WTC11 (cell line): ENCODE measurements around the gene ANAPC16. TPM values are rescaled to one million over a fixed set of nuclear protein-coding genes. Genes with fewer than 3 reads are reported as not detected.

ENCODE experiments used
- ATAC-seq: fragments of 200-7000 bp; cut with Tn5 transposase; 2 replicates; pipeline ENCODE4 v1.10.0; 2021; ENCODE audit warnings: mild to moderate bottlenecking, moderate library complexity
- CTCF ChIA-PET: fragments of 300-600 bp; sonication (Branson Sonifier 250); formaldehyde crosslinking; loops from one replicate; lab custom pipeline; 2021; ENCODE audit warnings: antibody characterized with exemption; lab: Charles Lee
- POLR2A ChIA-PET: fragments of 350-600 bp; sonication (Branson Sonifier 250); formaldehyde crosslinking; loops from one replicate; lab custom pipeline; 2021; ENCODE audit warnings: antibody characterized with exemption; lab: Charles Lee
- DNase-seq: peaks from one replicate; pipeline ENCODE4 v3.0.0; 2021; ENCODE audit warnings: low spot score
- H3K27ac Mint-ChIP-seq: 2 replicates; pipeline ENCODE4 v1.8.0; 2021; ENCODE audit warnings: mixed read lengths
- H3K27me3 Mint-ChIP-seq: 2 replicates; pipeline ENCODE4 v1.8.0; 2021; ENCODE audit warnings: low read depth, mild to moderate bottlenecking, moderate library complexity, mixed read lengths
- H3K36me3 Mint-ChIP-seq: 2 replicates; pipeline ENCODE4 v1.8.0; 2021; ENCODE audit warnings: mixed read lengths
- H3K4me1 Mint-ChIP-seq: 2 replicates; pipeline ENCODE4 v1.8.0; 2022; ENCODE audit warnings: mixed read lengths
- H3K4me3 Mint-ChIP-seq: 2 replicates; pipeline ENCODE4 v1.8.0; 2021; ENCODE audit warnings: mild to moderate bottlenecking, moderate library complexity, mixed read lengths
- H3K9me3 Mint-ChIP-seq: 2 replicates; pipeline ENCODE4 v1.8.0; 2021; ENCODE audit warnings: mixed read lengths
- ATF1 ChIP-seq: sonication (generic); formaldehyde crosslinking; IDR thresholded peaks from 2 replicates; pipeline ENCODE4 v1.8.1; 2023; ENCODE audit warnings: mild to moderate bottlenecking, moderate library complexity, missing genetic modification reagents
- EMX1 ChIP-seq: fragments of 250-450 bp; sonication (Bioruptor Pico); IDR thresholded peaks from 2 replicates; pipeline ENCODE4 v1.8.0; 2021; ENCODE audit warnings: mild to moderate bottlenecking
- HMGA2 ChIP-seq: fragments of 250-450 bp; sonication (Bioruptor Pico); IDR thresholded peaks from 2 replicates; pipeline ENCODE4 v1.4.0; 2021; ENCODE audit warnings: mild to moderate bottlenecking, moderate library complexity
- JAZF1 ChIP-seq: fragments of 250-450 bp; sonication (Bioruptor Pico); IDR thresholded peaks from 2 replicates; pipeline ENCODE4 v1.9.0; 2021; ENCODE audit warnings: moderate library complexity, mild to moderate bottlenecking, inconsistent platforms
- NFATC4 ChIP-seq: fragments of 250-450 bp; sonication (Bioruptor Pico); IDR thresholded peaks from 2 replicates; pipeline ENCODE4 v1.9.0; 2021; ENCODE audit warnings: mild to moderate bottlenecking
- SMAD3 ChIP-seq: sonication (generic); formaldehyde crosslinking; IDR thresholded peaks from 2 replicates; pipeline ENCODE4 v1.8.0; 2022; ENCODE audit warnings: missing genetic modification reagents, mild to moderate bottlenecking, borderline replicate concordance
- ZNF232 ChIP-seq: sonication (generic); formaldehyde crosslinking; IDR thresholded peaks from 2 replicates; pipeline ENCODE4 v1.8.0; 2022; ENCODE audit warnings: mild to moderate bottlenecking, missing genetic modification reagents
- total RNA-seq: library from RNA; stranded (reverse); gene quantifications from 3 replicates; pipeline ENCODE4 v1.2.3, GENCODE V29; 2021
- TF ChIP-seq, protein P1 (sequence below): sonication (generic); formaldehyde crosslinking; IDR thresholded peaks from 2 replicates; pipeline ENCODE4 v1.8.1; 2022; ENCODE audit warnings: low read depth, mild to moderate bottlenecking, moderate library complexity, missing genetic modification reagents, borderline replicate concordance
- TF ChIP-seq, protein P2 (sequence below): sonication (generic); formaldehyde crosslinking; IDR thresholded peaks from 2 replicates; pipeline ENCODE4 v1.8.0; 2022; ENCODE audit warnings: mild to moderate bottlenecking, missing genetic modification reagents
- TF ChIP-seq, protein P3 (sequence below): sonication (generic); formaldehyde crosslinking; IDR thresholded peaks from 2 replicates; pipeline ENCODE4 v1.8.1; 2023; ENCODE audit warnings: mild to moderate bottlenecking, missing genetic modification reagents
- TF ChIP-seq, protein P4 (sequence below): sonication (generic); formaldehyde crosslinking; IDR thresholded peaks from 2 replicates; pipeline ENCODE4 v1.8.0; 2023; ENCODE audit warnings: missing genetic modification reagents
- TF ChIP-seq, protein P5 (sequence below): fragments of 250-450 bp; sonication (Bioruptor Pico); IDR thresholded peaks from 2 replicates; pipeline ENCODE4 v1.9.0; 2021; ENCODE audit warnings: mild to moderate bottlenecking, borderline replicate concordance
- TF ChIP-seq, protein P6 (sequence below): sonication (generic); formaldehyde crosslinking; IDR thresholded peaks from 2 replicates; pipeline ENCODE4 v1.8.1; 2022; ENCODE audit warnings: low read depth, missing genetic modification reagents, borderline replicate concordance

The ANAPC16 gene
- total RNA-seq, 1 experiment from 2014 or later = 52.3 TPM

DNA sequence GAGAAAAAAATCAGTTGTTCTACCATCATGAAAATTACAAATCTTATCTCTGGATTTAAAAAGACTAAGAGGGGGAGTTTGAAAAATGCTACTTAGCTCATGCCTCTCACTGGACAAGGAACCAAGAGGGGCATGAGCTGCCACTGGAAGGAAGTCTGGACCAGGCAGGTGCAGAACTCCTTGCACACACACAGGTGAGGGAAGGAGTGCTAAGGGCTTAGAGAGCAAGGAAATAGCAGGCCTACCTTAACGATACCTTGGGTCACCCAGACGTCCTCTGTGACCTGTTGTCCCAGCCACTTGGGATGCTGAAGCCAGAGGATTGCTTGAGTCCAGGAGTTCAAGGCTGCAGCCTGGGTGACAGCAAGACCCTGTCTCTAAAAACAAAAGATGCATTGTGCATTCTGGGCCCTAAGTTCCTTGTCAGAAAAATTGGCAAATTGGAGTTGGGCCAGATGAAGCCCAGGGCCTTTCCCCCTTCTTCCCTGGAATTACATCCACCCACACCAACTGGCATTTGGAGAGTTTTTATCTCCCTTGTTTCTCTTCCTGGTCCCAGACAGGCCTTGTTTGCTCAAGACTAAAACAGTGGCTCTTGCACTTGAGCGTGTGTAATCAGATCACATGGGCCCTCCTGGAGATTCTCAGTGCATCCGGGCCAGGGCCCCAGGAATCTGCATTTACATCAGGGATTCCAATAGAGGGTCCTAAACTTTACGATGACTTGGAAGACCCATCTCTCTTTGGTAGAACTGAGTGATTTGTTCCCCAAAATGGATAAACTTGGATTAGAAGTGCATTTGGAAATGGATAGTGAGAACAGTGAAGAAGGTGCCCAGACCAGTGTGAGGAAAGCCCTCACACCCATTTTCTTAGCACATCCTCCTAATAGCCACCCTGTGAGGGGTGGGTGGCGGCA lies 60.9 kb downstream of the ANAPC16 start (continued):
- TF ChIP-seq, protein P1, sequence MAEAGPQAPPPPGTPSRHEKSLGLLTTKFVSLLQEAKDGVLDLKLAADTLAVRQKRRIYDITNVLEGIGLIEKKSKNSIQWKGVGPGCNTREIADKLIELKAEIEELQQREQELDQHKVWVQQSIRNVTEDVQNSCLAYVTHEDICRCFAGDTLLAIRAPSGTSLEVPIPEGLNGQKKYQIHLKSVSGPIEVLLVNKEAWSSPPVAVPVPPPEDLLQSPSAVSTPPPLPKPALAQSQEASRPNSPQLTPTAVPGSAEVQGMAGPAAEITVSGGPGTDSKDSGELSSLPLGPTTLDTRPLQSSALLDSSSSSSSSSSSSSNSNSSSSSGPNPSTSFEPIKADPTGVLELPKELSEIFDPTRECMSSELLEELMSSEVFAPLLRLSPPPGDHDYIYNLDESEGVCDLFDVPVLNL = no peak
- TF ChIP-seq ZNF232 (CRISPR knock-in tag) = no peak
- no peak for TF ChIP-seq HMGA2 (CRISPR knock-in tag)
- TF ChIP-seq, protein P2, sequence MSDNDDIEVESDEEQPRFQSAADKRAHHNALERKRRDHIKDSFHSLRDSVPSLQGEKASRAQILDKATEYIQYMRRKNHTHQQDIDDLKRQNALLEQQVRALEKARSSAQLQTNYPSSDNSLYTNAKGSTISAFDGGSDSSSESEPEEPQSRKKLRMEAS (CRISPR knock-in tag) = 0 out of 2 replicates have a peak, but pooled peaks have one; percentile 23
- no peak for TF ChIP-seq JAZF1 (CRISPR knock-in tag)
- TF ChIP-seq EMX1 (CRISPR knock-in tag) = peak; percentile 93; the same call in 1 of the 2 replicates
- TF ChIP-seq, protein P3, sequence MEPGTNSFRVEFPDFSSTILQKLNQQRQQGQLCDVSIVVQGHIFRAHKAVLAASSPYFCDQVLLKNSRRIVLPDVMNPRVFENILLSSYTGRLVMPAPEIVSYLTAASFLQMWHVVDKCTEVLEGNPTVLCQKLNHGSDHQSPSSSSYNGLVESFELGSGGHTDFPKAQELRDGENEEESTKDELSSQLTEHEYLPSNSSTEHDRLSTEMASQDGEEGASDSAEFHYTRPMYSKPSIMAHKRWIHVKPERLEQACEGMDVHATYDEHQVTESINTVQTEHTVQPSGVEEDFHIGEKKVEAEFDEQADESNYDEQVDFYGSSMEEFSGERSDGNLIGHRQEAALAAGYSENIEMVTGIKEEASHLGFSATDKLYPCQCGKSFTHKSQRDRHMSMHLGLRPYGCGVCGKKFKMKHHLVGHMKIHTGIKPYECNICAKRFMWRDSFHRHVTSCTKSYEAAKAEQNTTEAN (CRISPR knock-in tag) = no peak
- peak; percentile 85 for TF ChIP-seq NFATC4 (CRISPR knock-in tag)
- no peak for TF ChIP-seq SMAD3
- TF ChIP-seq, protein P4, sequence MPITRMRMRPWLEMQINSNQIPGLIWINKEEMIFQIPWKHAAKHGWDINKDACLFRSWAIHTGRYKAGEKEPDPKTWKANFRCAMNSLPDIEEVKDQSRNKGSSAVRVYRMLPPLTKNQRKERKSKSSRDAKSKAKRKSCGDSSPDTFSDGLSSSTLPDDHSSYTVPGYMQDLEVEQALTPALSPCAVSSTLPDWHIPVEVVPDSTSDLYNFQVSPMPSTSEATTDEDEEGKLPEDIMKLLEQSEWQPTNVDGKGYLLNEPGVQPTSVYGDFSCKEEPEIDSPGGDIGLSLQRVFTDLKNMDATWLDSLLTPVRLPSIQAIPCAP (CRISPR knock-in tag) = no peak
- TF ChIP-seq, protein P5, sequence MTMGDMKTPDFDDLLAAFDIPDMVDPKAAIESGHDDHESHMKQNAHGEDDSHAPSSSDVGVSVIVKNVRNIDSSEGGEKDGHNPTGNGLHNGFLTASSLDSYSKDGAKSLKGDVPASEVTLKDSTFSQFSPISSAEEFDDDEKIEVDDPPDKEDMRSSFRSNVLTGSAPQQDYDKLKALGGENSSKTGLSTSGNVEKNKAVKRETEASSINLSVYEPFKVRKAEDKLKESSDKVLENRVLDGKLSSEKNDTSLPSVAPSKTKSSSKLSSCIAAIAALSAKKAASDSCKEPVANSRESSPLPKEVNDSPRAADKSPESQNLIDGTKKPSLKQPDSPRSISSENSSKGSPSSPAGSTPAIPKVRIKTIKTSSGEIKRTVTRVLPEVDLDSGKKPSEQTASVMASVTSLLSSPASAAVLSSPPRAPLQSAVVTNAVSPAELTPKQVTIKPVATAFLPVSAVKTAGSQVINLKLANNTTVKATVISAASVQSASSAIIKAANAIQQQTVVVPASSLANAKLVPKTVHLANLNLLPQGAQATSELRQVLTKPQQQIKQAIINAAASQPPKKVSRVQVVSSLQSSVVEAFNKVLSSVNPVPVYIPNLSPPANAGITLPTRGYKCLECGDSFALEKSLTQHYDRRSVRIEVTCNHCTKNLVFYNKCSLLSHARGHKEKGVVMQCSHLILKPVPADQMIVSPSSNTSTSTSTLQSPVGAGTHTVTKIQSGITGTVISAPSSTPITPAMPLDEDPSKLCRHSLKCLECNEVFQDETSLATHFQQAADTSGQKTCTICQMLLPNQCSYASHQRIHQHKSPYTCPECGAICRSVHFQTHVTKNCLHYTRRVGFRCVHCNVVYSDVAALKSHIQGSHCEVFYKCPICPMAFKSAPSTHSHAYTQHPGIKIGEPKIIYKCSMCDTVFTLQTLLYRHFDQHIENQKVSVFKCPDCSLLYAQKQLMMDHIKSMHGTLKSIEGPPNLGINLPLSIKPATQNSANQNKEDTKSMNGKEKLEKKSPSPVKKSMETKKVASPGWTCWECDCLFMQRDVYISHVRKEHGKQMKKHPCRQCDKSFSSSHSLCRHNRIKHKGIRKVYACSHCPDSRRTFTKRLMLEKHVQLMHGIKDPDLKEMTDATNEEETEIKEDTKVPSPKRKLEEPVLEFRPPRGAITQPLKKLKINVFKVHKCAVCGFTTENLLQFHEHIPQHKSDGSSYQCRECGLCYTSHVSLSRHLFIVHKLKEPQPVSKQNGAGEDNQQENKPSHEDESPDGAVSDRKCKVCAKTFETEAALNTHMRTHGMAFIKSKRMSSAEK (CRISPR knock-in tag) = no peak; the same call in 1 of the 2 replicates

DNA sequence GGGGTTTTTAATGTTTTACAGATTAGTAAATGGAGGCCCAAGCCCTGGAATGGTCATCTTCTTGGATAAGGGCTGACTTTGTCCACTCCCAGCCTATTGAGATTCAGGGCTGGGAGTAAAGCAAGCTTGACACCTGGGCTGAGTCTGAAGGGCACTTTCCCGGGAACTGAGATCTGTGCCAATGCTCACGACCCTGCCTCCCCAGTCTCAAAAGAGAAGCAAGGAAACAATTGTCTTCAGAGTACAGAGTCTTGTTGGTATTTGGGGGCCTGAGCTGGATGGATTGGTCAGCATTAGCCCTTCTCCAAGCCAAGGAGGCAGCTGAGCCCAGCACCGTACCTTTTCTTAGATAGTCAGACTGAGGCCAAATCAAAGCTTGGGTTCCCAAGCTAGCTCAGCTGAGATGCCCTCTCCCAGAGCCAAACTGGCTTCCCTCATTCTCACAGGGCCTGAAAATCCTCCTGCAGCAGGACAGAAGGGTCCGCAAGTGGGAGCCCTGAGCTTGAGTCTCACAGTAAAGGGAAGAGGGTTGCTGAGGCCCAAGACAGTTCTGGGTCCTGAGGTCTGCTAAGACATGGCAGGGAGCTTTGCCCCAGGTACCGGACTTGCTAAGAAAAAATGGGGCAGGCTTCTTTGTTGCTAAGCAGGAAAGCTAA lies 61.7 kb downstream of the ANAPC16 start:
- peaks cover 20% of the 10 kb centered on the region for H3K36me3 Mint-ChIP-seq
- no peaks in the 10 kb centered on the region; the same call in 1 of the 2 replicates for H3K27me3 Mint-ChIP-seq
- ATAC-seq (no peak), DNase-seq (no peak)
- TF ChIP-seq, protein P6, sequence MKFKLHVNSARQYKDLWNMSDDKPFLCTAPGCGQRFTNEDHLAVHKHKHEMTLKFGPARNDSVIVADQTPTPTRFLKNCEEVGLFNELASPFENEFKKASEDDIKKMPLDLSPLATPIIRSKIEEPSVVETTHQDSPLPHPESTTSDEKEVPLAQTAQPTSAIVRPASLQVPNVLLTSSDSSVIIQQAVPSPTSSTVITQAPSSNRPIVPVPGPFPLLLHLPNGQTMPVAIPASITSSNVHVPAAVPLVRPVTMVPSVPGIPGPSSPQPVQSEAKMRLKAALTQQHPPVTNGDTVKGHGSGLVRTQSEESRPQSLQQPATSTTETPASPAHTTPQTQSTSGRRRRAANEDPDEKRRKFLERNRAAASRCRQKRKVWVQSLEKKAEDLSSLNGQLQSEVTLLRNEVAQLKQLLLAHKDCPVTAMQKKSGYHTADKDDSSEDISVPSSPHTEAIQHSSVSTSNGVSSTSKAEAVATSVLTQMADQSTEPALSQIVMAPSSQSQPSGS (CRISPR knock-in tag) = no peak
- no peak for TF ChIP-seq NFATC4 (CRISPR knock-in tag)
- TF ChIP-seq ATF1 = no peak
- POLR2A ChIA-PET = interaction anchor here (0.6 to 3.3 kb wide), 15 partner anchors 8 to 60 kb away, joined by 3 to 29 read pairs (median 4); no protein-coding TSS in a partner anchor
- H3K9me3 Mint-ChIP-seq = no peaks in the 10 kb centered on the region
- CTCF ChIA-PET = interaction anchor here (0.8 to 4.2 kb wide), 8 partner anchors 17 to 61 kb away, joined by 3 to 22 read pairs (median 4); no protein-coding TSS in a partner anchor
- H3K4me3 Mint-ChIP-seq = no peak overlapping the region
- H3K27ac Mint-ChIP-seq = peak overlapping the region; percentile 19; the same call in 1 of the 2 replicates
- peaks cover 27% of the 10 kb centered on the region for H3K4me1 Mint-ChIP-seq
